ENCODE results near the gene CSK.
A peak's percentile ranks its signal among the peaks of the same experiment; 100 is the strongest.
"Not testable (repeated sequence)": the region's sequence is repeated elsewhere in the genome, so short reads cannot be mapped to it uniquely, and the experiment has no call there.

CSK gene

GRCh38 chr15:74781431-74782258, at the start of gene CSK:
Gene CSK (plus strand): TSS chr15:74782080. CDS start chr15:74798298, 16,218 bp downstream.
- DNase-seq = no peak

- DNase-seq = no peak
Observed at GRCh38 chr15:74732846-74733245, 49.0 kb upstream of the CSK start.

- no peak for DNase-seq
Observed at GRCh38 chr15:74733269-74733668, 48.6 kb upstream of the CSK start.

GRCh38 chr15:74735305-74735704, 46.6 kb upstream of the CSK start:
- no peak for DNase-seq

- not testable (repeated sequence) for DNase-seq
Observed at GRCh38 chr15:74738239-74738638, 43.6 kb upstream of the CSK start.

- DNase-seq = no peak
Observed at GRCh38 chr15:74742422-74742821, 39.5 kb upstream of the CSK start.

GRCh38 chr15:74746389-74746788, 35.5 kb upstream of the CSK start:
- no peak for DNase-seq

GRCh38 chr15:74748322-74748946, 33.4 kb upstream of the CSK start, which contains the start of gene CYP1A2:
Gene CYP1A2 (plus strand): TSS chr15:74748845. CDS start chr15:74749739, 894 bp downstream.
- DNase-seq = no peak

- no peak for DNase-seq
Observed at GRCh38 chr15:74749832-74750231, 32.0 kb upstream of the CSK start.

- DNase-seq = no peak
Observed at GRCh38 chr15:74750751-74751150, 31.1 kb upstream of the CSK start.

- no peak for DNase-seq
Observed at GRCh38 chr15:74752011-74752410, 29.9 kb upstream of the CSK start.

GRCh38 chr15:74752531-74752930, 29.3 kb upstream of the CSK start:
- no peak for DNase-seq

- no peak for DNase-seq
Observed at GRCh38 chr15:74754593-74755215, 27.2 kb upstream of the CSK start.

- DNase-seq = no peak
Observed at GRCh38 chr15:74758736-74759135, 23.1 kb upstream of the CSK start.

- DNase-seq = no peak
Observed at GRCh38 chr15:74762791-74763150, 19.1 kb upstream of the CSK start.

- no peak for DNase-seq
Observed at GRCh38 chr15:74763416-74763815, 18.5 kb upstream of the CSK start.

- no peak for DNase-seq
Observed at GRCh38 chr15:74767167-74768098, 14.4 kb upstream of the CSK start.

- DNase-seq = no peak
Observed at GRCh38 chr15:74768099-74768770, 13.6 kb upstream of the CSK start.

- DNase-seq = peak; percentile 42
Observed at GRCh38 chr15:74768771-74769342, 13.0 kb upstream of the CSK start.

- no peak for DNase-seq
Observed at GRCh38 chr15:74769463-74770025, 12.3 kb upstream of the CSK start.

- DNase-seq = no peak
Observed at GRCh38 chr15:74770211-74770903, 11.5 kb upstream of the CSK start.

Measured in SHP77 treated with DMSO at 0.1 percent for 48 hours (cell line).